Uterus (tissue), 4 donors: Measurements from ENCODE around the gene PRAME. TPM values are rescaled to one million over a fixed set of nuclear protein-coding genes. Genes with fewer than 3 reads are reported as not detected.

ENCODE experiments used
- DNase-seq, 2 donors: peaks; one replicate each; pipeline ENCODE4 v3.0.0-alpha.2; 2019 to 2020
- H3K27ac ChIP-seq, 2 donors: fragments of 200-600 bp; sonication (generic); 1 replicate in 1 of 2; 2 replicates in 1 of 2; pipeline ENCODE4 v1.5.1; 2016 to 2018
- H3K27me3 ChIP-seq, 2 donors: fragments of 200-600 bp; sonication (generic); one replicate each; pipeline ENCODE4 v1.5.1; 2018 to 2019; ENCODE audit warnings: control low read depth in 1 of 2
- H3K36me3 ChIP-seq, 2 donors: fragments of 200-600 bp; sonication (generic); one replicate each; pipeline ENCODE4 v1.5.1; 2019; ENCODE audit warnings: control low read depth in 1 of 2
- H3K4me1 ChIP-seq, 2 donors: fragments of 200-600 bp; sonication (generic); one replicate each; pipeline ENCODE4 v1.5.1; 2018 to 2019; ENCODE audit warnings: control low read depth in 1 of 2
- H3K4me3 ChIP-seq, 2 donors: fragments of 200-600 bp; sonication (generic); 1 replicate in 1 of 2; 2 replicates in 1 of 2; pipeline ENCODE4 v1.5.1; 2018 to 2019; ENCODE audit warnings: mild to moderate bottlenecking in 1 of 2
- H3K9me3 ChIP-seq, 2 donors: fragments of 200-600 bp; sonication (generic); one replicate each; pipeline ENCODE4 v1.5.1; 2019; ENCODE audit warnings: control low read depth in 1 of 2
- CTCF ChIP-seq, 4 experiments: fragments of 200-600 bp in 2 of 4; fragments of 450-650 bp in 2 of 4; sonication (generic) in 2 of 4; IDR thresholded peaks; one replicate each; pipeline ENCODE4 v1.5.1; 2016 to 2019; ENCODE audit warnings: antibody characterized with exemption in 4 of 4, mild to moderate bottlenecking in 2 of 4, moderate library complexity in 1 of 4
- POLR2A ChIP-seq, 2 donors: fragments of 450-650 bp; IDR thresholded peaks; one replicate each; pipeline ENCODE4 v1.6.1; 2016; ENCODE audit warnings: antibody characterized with exemption in 2 of 2, mild to moderate bottlenecking in 1 of 2, moderate library complexity in 1 of 2
- intact Hi-C: fragments of 100-400 bp; cut with DNase I; formaldehyde crosslinking; loops from one replicate; pipeline ENCODE4 v1.15.1; 2023; ENCODE audit warnings: low total_unique reads
- total RNA-seq, 4 donors: library from RNA; depleted of rRNA in 3 of 4; stranded (reverse); fragments of >200 nt in 3 of 4; gene quantifications; one replicate each; pipeline versions ENCODE4 v1.1.0 to v1.2.4, GENCODE V29; 2014 to 2023
- donor health status: DM: yes; HTN: yes; CAD: no.

Gene PRAME
- total RNA-seq, 4 donors from 2014 or later = 0.41 to 1.3 TPM; not detected in 2

GRCh38 chr22:22553735-22554586 is 5.1 kb downstream of the PRAME start:
- H3K9me3 ChIP-seq = no peaks in the 10 kb centered on the region
- no peak for DNase-seq
- H3K36me3 ChIP-seq = no peaks in the 10 kb centered on the region
- H3K27me3 ChIP-seq = no peaks in the 10 kb centered on the region
- TF ChIP-seq CTCF (IDR thresholded peaks at IDR 0.05) (no peak), POLR2A (IDR thresholded peaks at IDR 0.05) (no peak)
- no peak overlapping the region for H3K27ac ChIP-seq
- intact Hi-C loops = no loop called here
- H3K4me3 ChIP-seq = no peak overlapping the region
- H3K4me1 ChIP-seq = no peaks in the 10 kb centered on the region

- H3K9me3 ChIP-seq = no peaks in the 10 kb centered on the region
- no peaks in the 10 kb centered on the region for H3K36me3 ChIP-seq
- no peaks in the 10 kb centered on the region for H3K4me1 ChIP-seq
- no peak overlapping the region for H3K27ac ChIP-seq
- no peak for DNase-seq
- no peak overlapping the region for H3K4me3 ChIP-seq
- no peaks in the 10 kb centered on the region for H3K27me3 ChIP-seq
- intact Hi-C loops = no loop called here
- TF ChIP-seq CTCF (IDR thresholded peaks at IDR 0.05) (no peak), POLR2A (IDR thresholded peaks at IDR 0.05) (no peak)
These were observed 5.9 kb downstream of the PRAME start for GRCh38 chr22:22553141-22553540.

DNA sequence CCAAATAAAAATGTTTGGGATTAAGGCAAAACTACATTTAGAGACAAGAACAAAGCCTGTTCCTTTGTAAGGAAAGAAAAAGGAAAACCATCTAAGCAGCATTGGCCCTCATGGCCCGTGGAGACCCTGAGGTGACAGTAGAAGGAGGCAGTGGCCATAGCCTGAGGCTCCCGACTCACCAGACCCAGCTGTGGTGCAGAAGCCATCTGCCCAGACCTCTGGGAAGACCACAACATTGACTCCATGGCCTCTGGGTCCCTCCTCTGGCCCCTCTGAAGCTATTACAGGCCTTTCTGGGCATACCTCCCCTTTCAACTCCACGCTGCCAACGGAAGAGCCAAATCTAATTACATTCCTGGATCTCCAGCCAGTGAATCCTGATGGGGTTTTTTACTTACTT is 6.4 kb downstream of the PRAME start:
- Histone ChIP-seq H3K27ac (no peak overlapping the region), H3K4me1 (no peaks in the 10 kb centered on the region), H3K27me3 (no peaks in the 10 kb centered on the region), H3K36me3 (no peaks in the 10 kb centered on the region), H3K4me3 (no peak overlapping the region), H3K9me3 (no peaks in the 10 kb centered on the region)
- no peak for DNase-seq
- intact Hi-C loops = no loop called here
- TF ChIP-seq CTCF (IDR thresholded peaks at IDR 0.05) (no peak), POLR2A (IDR thresholded peaks at IDR 0.05) (no peak)

DNA sequence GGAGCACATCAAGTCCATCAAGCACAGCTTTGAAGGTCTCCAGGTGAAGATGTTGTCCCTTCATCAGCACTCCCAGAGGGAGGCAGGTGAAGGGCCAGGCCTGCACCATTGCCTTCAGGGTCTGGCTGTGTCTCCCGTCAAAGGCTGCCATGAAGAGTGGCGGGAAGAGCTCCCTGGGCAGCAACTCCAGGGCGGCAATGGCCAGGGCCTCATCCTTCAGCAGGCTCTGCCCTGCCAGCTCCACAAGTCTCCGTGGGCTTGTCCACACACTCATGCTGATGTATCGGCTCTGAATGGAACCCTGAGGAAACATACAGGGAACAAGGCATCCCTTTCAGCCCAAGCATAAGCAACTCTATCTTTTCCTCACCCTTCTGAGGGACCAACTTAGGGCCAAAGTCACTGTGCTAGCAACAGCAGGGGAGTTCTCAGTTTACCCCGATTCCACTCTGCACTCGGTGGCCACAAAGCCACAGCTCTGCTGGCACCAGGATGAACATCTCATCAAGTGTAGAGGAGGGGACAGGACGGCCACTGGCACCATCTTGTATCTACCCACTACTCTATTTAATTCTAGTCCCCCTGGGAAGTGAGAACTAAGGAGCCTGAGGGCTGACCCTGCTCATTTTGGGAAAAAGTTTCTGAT is 8.2 kb downstream of the PRAME start:
- TF ChIP-seq CTCF (IDR thresholded peaks at IDR 0.05) (no peak), POLR2A (IDR thresholded peaks at IDR 0.05) (no peak)
- Histone ChIP-seq H3K9me3 (no peaks in the 10 kb centered on the region), H3K4me1 (no peaks in the 10 kb centered on the region), H3K4me3 (no peak overlapping the region), H3K27me3 (no peaks in the 10 kb centered on the region), H3K27ac (no peak overlapping the region), H3K36me3 (no peaks in the 10 kb centered on the region)
- DNase-seq = no peak
- intact Hi-C loops = no loop called here

DNA sequence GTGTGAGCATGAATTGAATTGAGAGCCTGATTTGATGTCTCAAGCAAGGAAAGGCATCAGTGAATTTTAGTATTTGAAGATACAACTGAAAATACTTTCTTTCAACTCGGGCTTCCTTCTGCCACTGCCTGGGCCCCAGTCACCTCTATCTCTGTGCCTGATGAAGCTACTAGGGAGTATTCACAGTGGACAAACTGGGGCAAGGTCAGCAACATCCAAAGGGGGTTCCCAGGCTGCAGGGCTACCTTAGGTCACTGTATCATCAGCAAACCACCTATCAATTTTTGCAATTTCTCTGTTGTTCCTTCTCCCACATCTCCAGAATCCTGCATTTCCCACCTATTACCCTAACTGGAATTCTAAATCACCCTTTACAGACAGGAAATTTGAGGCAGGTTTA is 10.2 kb downstream of the PRAME start:
- Histone ChIP-seq H3K27me3 (no peaks in the 10 kb centered on the region), H3K27ac (no peak overlapping the region), H3K4me1 (no peaks in the 10 kb centered on the region), H3K36me3 (no peaks in the 10 kb centered on the region), H3K4me3 (no peak overlapping the region), H3K9me3 (no peaks in the 10 kb centered on the region)
- TF ChIP-seq CTCF (IDR thresholded peaks at IDR 0.05) = no peak
- no peak for TF ChIP-seq POLR2A (IDR thresholded peaks at IDR 0.05)
- intact Hi-C loops = no loop called here
- no peak for DNase-seq
